Measurements from ENCODE around the gene DCC.

The DCC gene

DNA sequence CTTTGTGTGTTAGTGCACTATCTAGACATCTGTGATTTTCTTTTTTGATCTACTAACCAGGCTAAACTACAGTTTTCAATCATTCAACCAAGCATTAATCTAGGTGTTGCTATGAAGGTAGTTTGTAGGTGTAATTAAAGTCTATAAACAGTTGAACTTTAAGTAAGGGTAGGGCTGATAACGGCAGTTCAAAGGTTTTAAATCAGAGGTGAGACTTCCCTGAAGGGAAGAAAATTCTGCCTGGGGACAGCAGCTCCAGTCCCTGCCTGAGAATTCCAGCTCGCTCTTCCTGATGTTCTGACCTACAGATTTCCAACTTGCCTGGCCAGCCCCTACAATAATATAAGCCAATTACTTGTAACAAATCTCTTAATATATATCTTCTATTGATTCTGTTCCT, 1220.5 kb downstream of the DCC start:
- FAIRE-seq (no peak), DNase-seq (ENCODE audit: low spot score) (no peak)

DNA sequence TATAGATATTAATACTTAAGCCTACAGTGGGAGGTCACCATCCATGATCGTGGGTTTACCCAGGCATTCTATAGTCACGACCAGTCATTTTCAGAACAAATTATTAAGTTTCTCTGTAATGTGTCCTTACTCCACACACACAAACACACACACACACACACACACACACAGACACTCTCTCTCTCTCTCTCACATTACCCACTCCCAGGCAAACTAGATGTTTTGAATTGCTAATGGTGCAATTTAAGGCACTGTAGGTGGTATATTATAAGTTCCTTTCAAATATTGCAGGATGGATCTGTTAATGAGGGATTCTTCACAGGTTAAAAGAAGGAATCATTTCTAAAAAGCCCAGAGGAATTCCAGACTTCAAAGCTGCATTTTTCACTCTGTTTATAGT, 1226.6 kb downstream of the DCC start:
- FAIRE-seq (no peak), DNase-seq (ENCODE audit: low spot score) (no peak)

DNA sequence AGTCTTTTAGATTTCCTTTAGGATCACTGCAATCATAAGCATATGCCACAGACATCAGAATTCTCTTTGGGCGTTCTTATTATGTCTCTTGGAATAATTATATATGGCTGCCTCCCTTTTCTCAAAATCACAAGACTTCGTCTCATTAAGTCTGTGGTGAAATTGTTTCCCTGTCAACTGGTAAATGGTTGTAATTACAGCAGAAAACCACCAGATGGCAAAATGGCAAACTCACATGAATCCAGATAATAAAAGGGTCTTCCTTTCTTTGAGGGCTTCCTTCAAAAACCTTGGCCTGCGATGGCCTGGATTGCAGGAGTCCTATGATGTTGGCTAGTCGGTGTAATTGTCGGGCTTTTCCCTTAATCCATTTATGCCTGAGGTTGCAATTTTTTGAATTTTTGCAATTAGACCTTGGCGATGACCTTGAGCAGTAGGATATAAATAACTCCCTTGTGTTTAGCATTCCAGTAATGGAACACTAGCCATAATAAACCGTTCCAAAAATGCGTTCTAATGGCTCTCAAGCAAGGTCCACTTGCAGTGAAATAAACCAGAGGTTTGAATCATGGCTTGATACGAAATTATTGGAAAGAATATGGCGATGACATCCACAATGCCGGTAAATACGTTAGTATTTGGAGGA, 1228.1 kb downstream of the DCC start:
- DNase-seq (ENCODE audit: low spot score), result no peak
- no peak for FAIRE-seq

All from RCC 7860 (cell line).